Ishikawa (cell line): Measurements from ENCODE around the gene SBNO2.

Experiments
- EP300 ChIP-seq: IDR thresholded peaks from 2 replicates; pipeline ENCODE4 v1.6.1; 2012; ENCODE audit warnings: borderline replicate concordance
- FOXM1 ChIP-seq: IDR thresholded peaks from 2 replicates; pipeline ENCODE4 v1.6.1; 2012; ENCODE audit warnings: low read depth, borderline replicate concordance
- MAX ChIP-seq: IDR thresholded peaks from 2 replicates; pipeline ENCODE4 v1.6.1; 2012
- RAD21 ChIP-seq: IDR thresholded peaks from 2 replicates; pipeline ENCODE4 v1.6.1; 2012; ENCODE audit warnings: low read depth
- REST ChIP-seq: IDR thresholded peaks from 2 replicates; pipeline ENCODE4 v1.6.1; 2012; ENCODE audit warnings: low read depth, mild to moderate bottlenecking
- YY1 ChIP-seq: IDR thresholded peaks from 2 replicates; pipeline ENCODE4 v1.6.1; 2012; ENCODE audit warnings: low read depth
- TF ChIP-seq, protein P1 (sequence below): IDR thresholded peaks from 2 replicates; pipeline ENCODE4 v1.6.1; 2012

GRCh38 chr19:1171755-1172352, 2.2 kb downstream of the SBNO2 start:
- TF ChIP-seq REST (no peak), RAD21 (no peak), MAX (no peak), YY1 (no peak), FOXM1 (no peak), EP300 (no peak)
- TF ChIP-seq, protein P1, sequence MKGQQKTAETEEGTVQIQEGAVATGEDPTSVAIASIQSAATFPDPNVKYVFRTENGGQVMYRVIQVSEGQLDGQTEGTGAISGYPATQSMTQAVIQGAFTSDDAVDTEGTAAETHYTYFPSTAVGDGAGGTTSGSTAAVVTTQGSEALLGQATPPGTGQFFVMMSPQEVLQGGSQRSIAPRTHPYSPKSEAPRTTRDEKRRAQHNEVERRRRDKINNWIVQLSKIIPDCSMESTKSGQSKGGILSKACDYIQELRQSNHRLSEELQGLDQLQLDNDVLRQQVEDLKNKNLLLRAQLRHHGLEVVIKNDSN: no peak
